Transverse colon (tissue), 4 donors: ENCODE measurements around the gene PORCN.

Experiments
- EP300 ChIP-seq: sonication (generic); formaldehyde crosslinking; IDR thresholded peaks from one replicate; pipeline ENCODE4 v1.6.1; 2017; ENCODE audit warnings: antibody characterized with exemption, low read depth
- POLR2A ChIP-seq: fragments of 450-650 bp; IDR thresholded peaks from one replicate; pipeline ENCODE4 v1.6.1; 2016; ENCODE audit warnings: antibody characterized with exemption, mild to moderate bottlenecking, moderate library complexity
- POLR2AphosphoS5 ChIP-seq, 3 donors: sonication (generic); formaldehyde crosslinking; IDR thresholded peaks; one replicate each; pipeline ENCODE4 v1.6.1; 2016; ENCODE audit warnings: antibody characterized with exemption in 3 of 3
- TF ChIP-seq, protein P1 (sequence below), 5 experiments: fragments of 200-600 bp in 3 of 5; fragments of 450-650 bp in 2 of 5; sonication (generic) in 3 of 5; IDR thresholded peaks; 1 replicate in 2 of 5; 2 replicates in 3 of 5; pipeline ENCODE4 v1.5.1; 2016 to 2017; ENCODE audit warnings: antibody characterized with exemption in 5 of 5, inconsistent platforms in 3 of 5, mild to moderate bottlenecking in 2 of 5, moderate library complexity in 1 of 5

DNA sequence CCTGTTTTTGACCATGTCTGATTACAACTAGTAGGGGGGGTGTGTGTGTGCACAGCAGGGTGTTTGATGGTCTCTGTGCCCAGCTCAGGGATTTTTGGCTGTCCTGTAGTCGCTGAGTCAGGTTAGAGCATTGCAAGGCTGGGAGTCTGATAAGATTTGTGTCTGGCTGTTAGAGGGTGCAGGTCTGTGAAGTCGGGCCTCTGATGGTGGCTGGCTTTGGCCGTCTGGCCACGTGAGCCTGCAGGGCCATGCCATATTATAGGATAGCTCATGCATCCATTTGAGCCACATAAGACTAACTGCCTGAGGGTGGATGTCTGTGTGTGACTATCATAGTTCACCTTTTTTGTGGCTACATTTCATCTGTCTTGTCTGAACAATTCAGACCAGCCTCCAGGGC lies 4.9 kb downstream of the PORCN start:
- TF ChIP-seq, protein P1, sequence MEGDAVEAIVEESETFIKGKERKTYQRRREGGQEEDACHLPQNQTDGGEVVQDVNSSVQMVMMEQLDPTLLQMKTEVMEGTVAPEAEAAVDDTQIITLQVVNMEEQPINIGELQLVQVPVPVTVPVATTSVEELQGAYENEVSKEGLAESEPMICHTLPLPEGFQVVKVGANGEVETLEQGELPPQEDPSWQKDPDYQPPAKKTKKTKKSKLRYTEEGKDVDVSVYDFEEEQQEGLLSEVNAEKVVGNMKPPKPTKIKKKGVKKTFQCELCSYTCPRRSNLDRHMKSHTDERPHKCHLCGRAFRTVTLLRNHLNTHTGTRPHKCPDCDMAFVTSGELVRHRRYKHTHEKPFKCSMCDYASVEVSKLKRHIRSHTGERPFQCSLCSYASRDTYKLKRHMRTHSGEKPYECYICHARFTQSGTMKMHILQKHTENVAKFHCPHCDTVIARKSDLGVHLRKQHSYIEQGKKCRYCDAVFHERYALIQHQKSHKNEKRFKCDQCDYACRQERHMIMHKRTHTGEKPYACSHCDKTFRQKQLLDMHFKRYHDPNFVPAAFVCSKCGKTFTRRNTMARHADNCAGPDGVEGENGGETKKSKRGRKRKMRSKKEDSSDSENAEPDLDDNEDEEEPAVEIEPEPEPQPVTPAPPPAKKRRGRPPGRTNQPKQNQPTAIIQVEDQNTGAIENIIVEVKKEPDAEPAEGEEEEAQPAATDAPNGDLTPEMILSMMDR (IDR thresholded peaks at IDR 0.05) = no peak
- TF ChIP-seq POLR2A (no peak), POLR2AphosphoS5 (IDR thresholded peaks at IDR 0.05) (no peak), EP300 (no peak)
